ENCODE results near the gene MMP19.
A peak's percentile ranks its signal among the peaks of the same experiment; 100 is the strongest.
"Not testable (repeated sequence)": the region's sequence is repeated elsewhere in the genome, so short reads cannot be mapped to it uniquely, and the experiment has no call there.

MMP19 gene

GRCh38 chr12:55838361-55838760, 4.4 kb downstream of the MMP19 start:
- Histone ChIP-seq H3K4me3 (no peak overlapping the region), H3K9ac (ENCODE audit: insufficient read length) (no peak overlapping the region), H3K36me3 (ENCODE audit: insufficient read depth, low read length) (no peaks in the 10 kb centered on the region), H3K27ac (no peak overlapping the region), H3K9me3 (ENCODE audit: low read depth, low read length) (no peaks in the 10 kb centered on the region)
- TF ChIP-seq EZH2 (IDR thresholded peaks at IDR 0.05): no peak
- TF ChIP-seq FOXP2 (optimal IDR thresholded peaks at IDR 0.05; ENCODE audit: control extremely low read depth, extremely low read length, insufficient read depth): no peak
- TF ChIP-seq POLR2AphosphoS5 (IDR thresholded peaks at IDR 0.05; ENCODE audit: borderline replicate concordance, low read depth, low read length): no peak
- DNase-seq (ENCODE audit: low read depth, low spot score): no peak

GRCh38 chr12:55834400-55834799, 8.3 kb downstream of the MMP19 start:
- H3K36me3 ChIP-seq (ENCODE audit: insufficient read depth, low read length); DNase-seq (ENCODE audit: low read depth, low spot score); H3K27ac ChIP-seq; H3K9me3 ChIP-seq (ENCODE audit: low read depth, low read length); H3K4me3 ChIP-seq; H3K9ac ChIP-seq (ENCODE audit: insufficient read length): not testable (repeated sequence)

GRCh38 chr12:55833056-55833455, 9.7 kb downstream of the MMP19 start:
- H3K9ac ChIP-seq (ENCODE audit: insufficient read length): no peak overlapping the region
- no peak overlapping the region for H3K27ac ChIP-seq
- H3K36me3 ChIP-seq (ENCODE audit: insufficient read depth, low read length): peaks cover 2% of the 10 kb centered on the region; the same call in 1 of the 2 replicates

GRCh38 chr12:55831447-55831815, 11.3 kb downstream of the MMP19 start:
- Histone ChIP-seq H3K9me3 (ENCODE audit: low read depth, low read length) (no peaks in the 10 kb centered on the region), H3K9ac (ENCODE audit: insufficient read length) (peak overlapping the region; percentile 83), H3K4me3 (peak overlapping the region; percentile 91), H3K36me3 (ENCODE audit: insufficient read depth, low read length) (peaks cover 11% of the 10 kb centered on the region; the same call in 1 of the 2 replicates), H3K27ac (peak overlapping the region; percentile 42; the same call in 1 of the 2 replicates)
- TF ChIP-seq POLR2AphosphoS5 (IDR thresholded peaks at IDR 0.05; ENCODE audit: borderline replicate concordance, low read depth, low read length): no peak
- no peak for TF ChIP-seq FOXP2 (optimal IDR thresholded peaks at IDR 0.05; ENCODE audit: control extremely low read depth, extremely low read length, insufficient read depth)
- no peak for TF ChIP-seq EZH2 (IDR thresholded peaks at IDR 0.05)
- DNase-seq (ENCODE audit: low read depth, low spot score): no peak

More at GRCh38 chr12:55833056-55833455, 9.7 kb downstream of the MMP19 start:
- TF ChIP-seq FOXP2 (optimal IDR thresholded peaks at IDR 0.05; ENCODE audit: control extremely low read depth, extremely low read length, insufficient read depth): no peak
- no peak for TF ChIP-seq EZH2 (IDR thresholded peaks at IDR 0.05)
- TF ChIP-seq POLR2AphosphoS5 (IDR thresholded peaks at IDR 0.05; ENCODE audit: borderline replicate concordance, low read depth, low read length): no peak
- Histone ChIP-seq H3K9me3 (ENCODE audit: low read depth, low read length) (no peaks in the 10 kb centered on the region), H3K4me3 (no peak overlapping the region)
- no peak for DNase-seq (ENCODE audit: low read depth, low spot score)

GRCh38 chr12:55830601-55831446, 11.9 kb downstream of the MMP19 start:
- DNase-seq (ENCODE audit: low read depth, low spot score): peak; percentile 32
- no peak for TF ChIP-seq FOXP2 (optimal IDR thresholded peaks at IDR 0.05; ENCODE audit: control extremely low read depth, extremely low read length, insufficient read depth)
- TF ChIP-seq POLR2AphosphoS5 (IDR thresholded peaks at IDR 0.05; ENCODE audit: borderline replicate concordance, low read depth, low read length): peak; percentile 84
- TF ChIP-seq EZH2 (IDR thresholded peaks at IDR 0.05): no peak

GRCh38 chr12:55829967-55830600, 12.7 kb downstream of the MMP19 start:
- H3K27ac ChIP-seq: peak overlapping the region; percentile 69
- TF ChIP-seq FOXP2 (optimal IDR thresholded peaks at IDR 0.05; ENCODE audit: control extremely low read depth, extremely low read length, insufficient read depth) (no peak), POLR2AphosphoS5 (IDR thresholded peaks at IDR 0.05; ENCODE audit: borderline replicate concordance, low read depth, low read length) (peak; percentile 88), EZH2 (IDR thresholded peaks at IDR 0.05) (no peak)
- H3K36me3 ChIP-seq (ENCODE audit: insufficient read depth, low read length): peaks cover 11% of the 10 kb centered on the region; the same call in 1 of the 2 replicates
- peak overlapping the region; percentile 83 for H3K9ac ChIP-seq (ENCODE audit: insufficient read length)
- no peak for DNase-seq (ENCODE audit: low read depth, low spot score)
- peak overlapping the region; percentile 91 for H3K4me3 ChIP-seq
- no peaks in the 10 kb centered on the region for H3K9me3 ChIP-seq (ENCODE audit: low read depth, low read length)

More at GRCh38 chr12:55830601-55831446, 11.9 kb downstream of the MMP19 start:
- Histone ChIP-seq H3K9ac (ENCODE audit: insufficient read length) (peak overlapping the region; percentile 83), H3K27ac (peak overlapping the region; percentile 69), H3K36me3 (ENCODE audit: insufficient read depth, low read length) (peaks cover 11% of the 10 kb centered on the region; the same call in 1 of the 2 replicates), H3K9me3 (ENCODE audit: low read depth, low read length) (no peaks in the 10 kb centered on the region), H3K4me3 (peak overlapping the region; percentile 91)

GRCh38 chr12:55828357-55828756, 14.4 kb downstream of the MMP19 start:
- Histone ChIP-seq H3K4me3 (peak overlapping the region; percentile 91), H3K9ac (ENCODE audit: insufficient read length) (peak overlapping the region; percentile 74), H3K9me3 (ENCODE audit: low read depth, low read length) (no peaks in the 10 kb centered on the region), H3K36me3 (ENCODE audit: insufficient read depth, low read length) (peaks cover 13% of the 10 kb centered on the region; the same call in 1 of the 2 replicates), H3K27ac (peak overlapping the region; percentile 79; the same call in 1 of the 2 replicates)
- DNase-seq (ENCODE audit: low read depth, low spot score): no peak
- no peak for TF ChIP-seq FOXP2 (optimal IDR thresholded peaks at IDR 0.05; ENCODE audit: control extremely low read depth, extremely low read length, insufficient read depth)
- no peak for TF ChIP-seq EZH2 (IDR thresholded peaks at IDR 0.05)
- TF ChIP-seq POLR2AphosphoS5 (IDR thresholded peaks at IDR 0.05; ENCODE audit: borderline replicate concordance, low read depth, low read length): no peak

- no peak overlapping the region for H3K9ac ChIP-seq (ENCODE audit: insufficient read length)
- no peaks in the 10 kb centered on the region for H3K9me3 ChIP-seq (ENCODE audit: low read depth, low read length)
- DNase-seq (ENCODE audit: low read depth, low spot score): no peak
- no peak overlapping the region for H3K27ac ChIP-seq
- peaks cover 19% of the 10 kb centered on the region for H3K36me3 ChIP-seq (ENCODE audit: insufficient read depth, low read length)
- H3K4me3 ChIP-seq: peak overlapping the region; percentile 91
- TF ChIP-seq FOXP2 (optimal IDR thresholded peaks at IDR 0.05; ENCODE audit: control extremely low read depth, extremely low read length, insufficient read depth) (no peak), EZH2 (IDR thresholded peaks at IDR 0.05) (no peak), POLR2AphosphoS5 (IDR thresholded peaks at IDR 0.05; ENCODE audit: borderline replicate concordance, low read depth, low read length) (no peak)
Observed at GRCh38 chr12:55827806-55828205, 14.9 kb downstream of the MMP19 start.
